Effector memory CD4-positive, alpha-beta T cell (primary cell): ENCODE results near the gene NDRG2.
"Not testable (repeated sequence)": the region's sequence is repeated elsewhere in the genome, so short reads cannot be mapped to it uniquely, and the experiment has no call there.

Source experiments
- DNase-seq, 3 donors: peaks; one replicate each; pipeline ENCODE4 v3.0.0-alpha.2; 2020
- H3K27ac ChIP-seq: 2 replicates; pipeline ENCODE4 v1.7.0; 2013; ENCODE audit warnings: mild to moderate bottlenecking, low read length, moderate library complexity; ENCODE audit not compliant: insufficient read depth, poor library complexity, severe bottlenecking
- H3K27me3 ChIP-seq: replicated peaks from 2 replicates; pipeline ENCODE4 v1.7.0; 2013; ENCODE audit warnings: mild to moderate bottlenecking, low read length; ENCODE audit not compliant: insufficient read depth, control insufficient read depth, poor library complexity, severe bottlenecking
- H3K36me3 ChIP-seq: 2 replicates; pipeline ENCODE4 v1.7.0; 2013; ENCODE audit warnings: mild to moderate bottlenecking, low read length, moderate library complexity; ENCODE audit not compliant: control insufficient read depth, insufficient read depth
- H3K4me1 ChIP-seq: 2 replicates; pipeline ENCODE4 v1.7.0; 2013; ENCODE audit warnings: low read length, mild to moderate bottlenecking; ENCODE audit not compliant: control insufficient read depth, insufficient read depth, poor library complexity, severe bottlenecking
- H3K4me3 ChIP-seq: 2 replicates; pipeline ENCODE4 v1.7.0; 2013; ENCODE audit warnings: low read length, low read depth, mild to moderate bottlenecking; ENCODE audit not compliant: insufficient read depth, poor library complexity, severe bottlenecking
- H3K9me3 ChIP-seq: 2 replicates; pipeline ENCODE4 v1.7.0; 2013; ENCODE audit warnings: mild to moderate bottlenecking, low read length, moderate library complexity; ENCODE audit not compliant: control insufficient read depth

The NDRG2 gene

GRCh38 chr14:20997115-20997514 lies 27.7 kb downstream of the NDRG2 start:
- Histone ChIP-seq H3K27me3 (no peaks in the 10 kb centered on the region), H3K9me3 (no peaks in the 10 kb centered on the region), H3K27ac (no peak overlapping the region), H3K4me3 (no peak overlapping the region), H3K36me3 (peaks cover 42% of the 10 kb centered on the region), H3K4me1 (no peaks in the 10 kb centered on the region)
- DNase-seq: no peak

- DNase-seq: no peak
- Histone ChIP-seq H3K27me3 (no peaks in the 10 kb centered on the region), H3K9me3 (no peaks in the 10 kb centered on the region), H3K36me3 (peaks cover 42% of the 10 kb centered on the region), H3K4me1 (no peaks in the 10 kb centered on the region), H3K27ac (no peak overlapping the region), H3K4me3 (no peak overlapping the region)
These were observed 28.3 kb downstream of the NDRG2 start for GRCh38 chr14:20996521-20996920.

- H3K9me3 ChIP-seq: no peaks in the 10 kb centered on the region
- H3K27ac ChIP-seq: peak within 1 kb of the TSS; percentile 70
These were observed 34.9 kb downstream of the NDRG2 start, which contains the start of gene METTL17 for GRCh38 chr14:20989787-20990600. METTL17 (plus strand) TSS chr14:20989980; CDS start chr14:20990003, 23 bp downstream.

GRCh38 chr14:20989471-20989786 lies 35.4 kb downstream of the NDRG2 start:
- H3K27me3 ChIP-seq: no peaks in the 10 kb centered on the region
- peak overlapping the region; percentile 92 for H3K4me3 ChIP-seq
- H3K4me1 ChIP-seq: peaks cover 19% of the 10 kb centered on the region
- no peaks in the 10 kb centered on the region for H3K9me3 ChIP-seq
- no peak overlapping the region for H3K27ac ChIP-seq
- DNase-seq: no peak
- peaks cover 19% of the 10 kb centered on the region for H3K36me3 ChIP-seq

More at GRCh38 chr14:20989787-20990600, 34.9 kb downstream of the NDRG2 start, which contains the start of gene METTL17:
- Histone ChIP-seq H3K27me3 (no peaks in the 10 kb centered on the region), H3K4me3 (peak within 1 kb of the TSS; percentile 92), H3K36me3 (peaks cover 24% of the 10 kb centered on the region), H3K4me1 (peaks cover 19% of the 10 kb centered on the region)
- peak; percentile 65 to 82 (median 79) for DNase-seq

GRCh38 chr14:20988717-20989470 lies 36.0 kb downstream of the NDRG2 start:
- no peak overlapping the region for H3K27ac ChIP-seq
- no peaks in the 10 kb centered on the region for H3K27me3 ChIP-seq
- H3K4me1 ChIP-seq: peaks cover 19% of the 10 kb centered on the region
- H3K36me3 ChIP-seq: peaks cover 13% of the 10 kb centered on the region
- no peak overlapping the region for H3K4me3 ChIP-seq
- no peaks in the 10 kb centered on the region for H3K9me3 ChIP-seq
- DNase-seq: no peak

GRCh38 chr14:20986811-20987210 lies 38.0 kb downstream of the NDRG2 start:
- Histone ChIP-seq H3K27ac (no peak overlapping the region), H3K36me3 (no peaks in the 10 kb centered on the region), H3K4me1 (peaks cover 19% of the 10 kb centered on the region), H3K9me3 (no peaks in the 10 kb centered on the region), H3K4me3 (no peak overlapping the region), H3K27me3 (no peaks in the 10 kb centered on the region)
- no peak for DNase-seq

GRCh38 chr14:20985650-20986049 lies 39.2 kb downstream of the NDRG2 start:
- not testable (repeated sequence) for H3K27me3 ChIP-seq, H3K27ac ChIP-seq, H3K9me3 ChIP-seq, H3K4me3 ChIP-seq, H3K36me3 ChIP-seq, DNase-seq
- peaks cover 12% of the 10 kb centered on the region for H3K4me1 ChIP-seq

GRCh38 chr14:20982646-20983369 lies 42.1 kb downstream of the NDRG2 start:
- Histone ChIP-seq H3K4me3 (no peak overlapping the region), H3K9me3 (no peaks in the 10 kb centered on the region)
- no peak for DNase-seq

GRCh38 chr14:20980906-20981305 lies 44.0 kb downstream of the NDRG2 start:
- H3K27ac ChIP-seq: no peak overlapping the region
- no peak overlapping the region for H3K4me3 ChIP-seq
- no peaks in the 10 kb centered on the region for H3K27me3 ChIP-seq
- DNase-seq: no peak
- H3K9me3 ChIP-seq: no peaks in the 10 kb centered on the region
- no peaks in the 10 kb centered on the region for H3K4me1 ChIP-seq
- no peaks in the 10 kb centered on the region for H3K36me3 ChIP-seq

More at GRCh38 chr14:20982646-20983369, 42.1 kb downstream of the NDRG2 start:
- Histone ChIP-seq H3K27ac (no peak overlapping the region), H3K27me3 (no peaks in the 10 kb centered on the region), H3K4me1 (no peaks in the 10 kb centered on the region), H3K36me3 (no peaks in the 10 kb centered on the region)
